ENCODE measurements around the gene COA3.

Gene COA3

DNA sequence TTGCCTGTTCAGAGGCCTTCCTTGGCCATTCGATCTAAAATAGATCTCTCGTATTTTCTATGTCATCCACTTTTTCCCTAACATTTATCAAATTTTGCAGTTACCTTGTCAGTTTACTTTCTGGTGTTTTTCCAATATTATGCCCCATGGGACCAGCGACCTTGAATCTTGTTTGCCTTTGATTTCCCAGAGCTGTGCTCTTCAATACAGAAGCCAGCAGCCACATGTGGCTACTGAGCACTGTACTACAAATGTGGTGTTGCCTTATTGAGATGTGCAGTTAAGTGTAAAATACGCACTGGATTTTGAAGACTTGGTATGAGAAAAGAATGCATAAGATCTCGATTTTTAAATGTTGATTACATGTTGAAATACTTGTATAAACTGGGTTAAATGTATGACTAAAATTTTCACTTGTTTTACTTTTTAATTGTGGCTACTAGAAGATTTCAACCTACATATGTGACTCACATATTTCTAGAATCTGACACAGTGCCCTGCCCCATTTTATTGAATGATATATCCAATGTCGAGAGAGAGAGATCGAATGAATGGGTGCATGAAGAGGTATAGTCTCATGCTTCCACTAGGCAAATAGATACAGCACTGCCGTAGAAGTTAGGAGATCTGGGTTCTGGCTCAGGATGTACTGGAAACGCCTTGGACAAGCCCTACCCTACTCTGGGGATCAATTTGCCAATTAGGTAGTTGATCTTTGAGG lies 33.9 kb upstream of the COA3 start:
- peaks cover 12% of the 10 kb centered on the region for H4K20me1 ChIP-seq (ENCODE audit: insufficient read depth, low read length, poor library complexity, severe bottlenecking)
- H3K9me2 ChIP-seq (replicated peaks; ENCODE audit: low read depth, low read length) = no peaks in the 10 kb centered on the region
- no peaks in the 10 kb centered on the region for H3K27me3 ChIP-seq (ENCODE audit: insufficient read depth, low read length, poor library complexity, severe bottlenecking)
- H3K4me1 ChIP-seq (ENCODE audit: insufficient read depth, low read length, poor library complexity, severe bottlenecking) = peaks cover 16% of the 10 kb centered on the region
- H3K36me3 ChIP-seq (ENCODE audit: insufficient read depth, low read length) = peaks cover 4% of the 10 kb centered on the region; the same call in 1 of the 2 replicates
- H3F3A ChIP-seq (ENCODE audit: low read depth) = no peaks in the 10 kb centered on the region
- H3K4me3 ChIP-seq (ENCODE audit: low read length, poor library complexity, severe bottlenecking) = peak overlapping the region; percentile 92
- H3K4me2 ChIP-seq (ENCODE audit: low read depth, low read length, poor library complexity, severe bottlenecking) = peak overlapping the region; percentile 90
- peak overlapping the region; percentile 83 for H3K9ac ChIP-seq (ENCODE audit: low read depth, low read length, poor library complexity, severe bottlenecking)
- no peaks in the 10 kb centered on the region for H3K9me3 ChIP-seq (ENCODE audit: insufficient read depth, low read depth, low read length)
- H2AFZ ChIP-seq (ENCODE audit: low read length) = peak overlapping the region; percentile 95
- TF ChIP-seq EZH2phosphoT487 (IDR thresholded peaks at IDR 0.05; ENCODE audit: borderline replicate concordance) = no peak
- TF ChIP-seq, protein P1, sequence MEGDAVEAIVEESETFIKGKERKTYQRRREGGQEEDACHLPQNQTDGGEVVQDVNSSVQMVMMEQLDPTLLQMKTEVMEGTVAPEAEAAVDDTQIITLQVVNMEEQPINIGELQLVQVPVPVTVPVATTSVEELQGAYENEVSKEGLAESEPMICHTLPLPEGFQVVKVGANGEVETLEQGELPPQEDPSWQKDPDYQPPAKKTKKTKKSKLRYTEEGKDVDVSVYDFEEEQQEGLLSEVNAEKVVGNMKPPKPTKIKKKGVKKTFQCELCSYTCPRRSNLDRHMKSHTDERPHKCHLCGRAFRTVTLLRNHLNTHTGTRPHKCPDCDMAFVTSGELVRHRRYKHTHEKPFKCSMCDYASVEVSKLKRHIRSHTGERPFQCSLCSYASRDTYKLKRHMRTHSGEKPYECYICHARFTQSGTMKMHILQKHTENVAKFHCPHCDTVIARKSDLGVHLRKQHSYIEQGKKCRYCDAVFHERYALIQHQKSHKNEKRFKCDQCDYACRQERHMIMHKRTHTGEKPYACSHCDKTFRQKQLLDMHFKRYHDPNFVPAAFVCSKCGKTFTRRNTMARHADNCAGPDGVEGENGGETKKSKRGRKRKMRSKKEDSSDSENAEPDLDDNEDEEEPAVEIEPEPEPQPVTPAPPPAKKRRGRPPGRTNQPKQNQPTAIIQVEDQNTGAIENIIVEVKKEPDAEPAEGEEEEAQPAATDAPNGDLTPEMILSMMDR (conservative IDR thresholded peaks at IDR 0.05; ENCODE audit: low read length) = no peak
- peaks cover 45% of the 10 kb centered on the region for H3K79me2 ChIP-seq (ENCODE audit: insufficient read depth, low read length)

DNA sequence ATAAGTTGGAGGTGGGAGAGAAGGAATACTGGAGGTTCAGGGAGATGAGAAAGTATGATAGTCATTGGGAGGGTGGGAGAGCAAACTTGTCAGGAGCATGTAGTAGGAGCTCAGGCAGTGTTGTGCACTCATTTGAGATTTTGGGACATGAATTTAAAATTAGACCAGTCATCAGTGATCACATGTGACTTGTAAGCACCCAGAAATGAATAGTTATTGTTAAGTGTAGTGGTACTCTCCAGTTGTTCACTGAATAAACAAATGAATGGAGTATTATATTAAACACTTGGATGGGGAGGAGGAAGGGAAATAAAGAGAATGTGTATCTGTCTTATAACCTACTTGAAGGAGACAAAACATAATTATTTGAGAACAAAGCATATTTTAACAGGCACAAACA lies 32.5 kb upstream of the COA3 start:
- no peak overlapping the region for H3K4me2 ChIP-seq (ENCODE audit: low read depth, low read length, poor library complexity, severe bottlenecking)
- peaks cover 37% of the 10 kb centered on the region for H3K79me2 ChIP-seq (ENCODE audit: insufficient read depth, low read length)
- H2AFZ ChIP-seq (ENCODE audit: low read length) = no peak overlapping the region
- peaks cover 16% of the 10 kb centered on the region for H3K4me1 ChIP-seq (ENCODE audit: insufficient read depth, low read length, poor library complexity, severe bottlenecking)
- H3K36me3 ChIP-seq (ENCODE audit: insufficient read depth, low read length) = peaks cover 3% of the 10 kb centered on the region; the same call in 1 of the 2 replicates
- no peak overlapping the region for H3K4me3 ChIP-seq (ENCODE audit: low read length, poor library complexity, severe bottlenecking)
- H3K9me3 ChIP-seq (ENCODE audit: insufficient read depth, low read depth, low read length) = no peaks in the 10 kb centered on the region
- H4K20me1 ChIP-seq (ENCODE audit: insufficient read depth, low read length, poor library complexity, severe bottlenecking) = peaks cover 12% of the 10 kb centered on the region
- no peaks in the 10 kb centered on the region for H3K27me3 ChIP-seq (ENCODE audit: insufficient read depth, low read length, poor library complexity, severe bottlenecking)
- H3F3A ChIP-seq (ENCODE audit: low read depth) = no peaks in the 10 kb centered on the region
- TF ChIP-seq, protein P1 (conservative IDR thresholded peaks at IDR 0.05; ENCODE audit: low read length) = no peak
- TF ChIP-seq EZH2phosphoT487 (IDR thresholded peaks at IDR 0.05; ENCODE audit: borderline replicate concordance) = no peak
- H3K9ac ChIP-seq (ENCODE audit: low read depth, low read length, poor library complexity, severe bottlenecking) = no peak overlapping the region
- no peaks in the 10 kb centered on the region for H3K9me2 ChIP-seq (replicated peaks; ENCODE audit: low read depth, low read length)

DNA sequence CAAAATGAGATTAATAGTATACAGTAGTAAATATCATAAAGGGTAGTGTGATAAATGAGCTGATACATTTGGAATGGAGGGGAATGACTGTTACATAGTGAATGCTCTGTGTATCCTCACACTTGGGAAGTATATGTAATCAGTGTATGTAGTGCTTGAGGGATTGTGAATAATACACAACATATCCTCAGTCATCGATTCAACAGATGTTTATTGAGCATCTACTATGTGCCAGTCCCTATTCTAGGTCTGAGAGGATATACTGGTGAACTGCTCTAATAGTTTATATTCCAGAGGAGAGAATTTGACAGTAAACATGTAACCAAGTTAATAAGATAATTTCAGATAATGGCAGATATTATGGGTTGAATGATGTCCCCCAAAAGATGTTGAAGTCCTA lies 29.0 kb upstream of the COA3 start:
- Histone ChIP-seq H2AFZ (ENCODE audit: low read length) (no peak overlapping the region), H3K4me3 (ENCODE audit: low read length, poor library complexity, severe bottlenecking) (no peak overlapping the region), H3K9ac (ENCODE audit: low read depth, low read length, poor library complexity, severe bottlenecking) (no peak overlapping the region), H3K36me3 (ENCODE audit: insufficient read depth, low read length) (no peaks in the 10 kb centered on the region), H3K9me2 (replicated peaks; ENCODE audit: low read depth, low read length) (no peaks in the 10 kb centered on the region), H3K9me3 (ENCODE audit: insufficient read depth, low read depth, low read length) (no peaks in the 10 kb centered on the region), H3K27me3 (ENCODE audit: insufficient read depth, low read length, poor library complexity, severe bottlenecking) (no peaks in the 10 kb centered on the region), H3K4me1 (ENCODE audit: insufficient read depth, low read length, poor library complexity, severe bottlenecking) (peaks cover 13% of the 10 kb centered on the region), H3K79me2 (ENCODE audit: insufficient read depth, low read length) (peaks cover 18% of the 10 kb centered on the region), H4K20me1 (ENCODE audit: insufficient read depth, low read length, poor library complexity, severe bottlenecking) (peaks cover 3% of the 10 kb centered on the region), H3F3A (ENCODE audit: low read depth) (no peaks in the 10 kb centered on the region), H3K4me2 (ENCODE audit: low read depth, low read length, poor library complexity, severe bottlenecking) (no peak overlapping the region)
- TF ChIP-seq, protein P1 (conservative IDR thresholded peaks at IDR 0.05; ENCODE audit: low read length) = no peak
- no peak for TF ChIP-seq EZH2phosphoT487 (IDR thresholded peaks at IDR 0.05; ENCODE audit: borderline replicate concordance)

All from Loucy (cell line).